ENCODE results near the gene STH.

GRCh38 chr17:46044286-46044928 is 45.4 kb downstream of the STH start:
- no peak for TF ChIP-seq E4F1 (IDR thresholded peaks at IDR 0.05; ENCODE audit: borderline replicate concordance, partially characterized antibody)
- no peak for TF ChIP-seq EZH2 (IDR thresholded peaks at IDR 0.05; ENCODE audit: borderline replicate concordance, control insufficient read depth, low read depth, low read length)
- peak; percentile 75 for TF ChIP-seq RAD21 (IDR thresholded peaks at IDR 0.05; ENCODE audit: insufficient read depth, low read depth, low read length)
- TF ChIP-seq CTCF (IDR thresholded peaks at IDR 0.05 in 2 of 3, conservative IDR thresholded peaks at IDR 0.05 in 1 of 3; ENCODE audit: control insufficient read depth in 2 of 3, extremely low read depth in 1 of 3, insufficient read depth in 1 of 3, low read depth in 3 of 3, low read length in 3 of 3), result peak; percentile 67 to 80 (median 76)
- no peak for TF ChIP-seq NFXL1 (IDR thresholded peaks at IDR 0.05; ENCODE audit: borderline replicate concordance)
- TF ChIP-seq USF1 (IDR thresholded peaks at IDR 0.05; ENCODE audit: borderline replicate concordance, extremely low read length, insufficient read depth, low read depth, low read length), result no peak
- TF ChIP-seq MEF2A (IDR thresholded peaks at IDR 0.05; ENCODE audit: insufficient read depth, low read depth, low read length), result no peak
- TF ChIP-seq JUND (IDR thresholded peaks at IDR 0.05; ENCODE audit: low read depth, low read length), result no peak
- no peak for TF ChIP-seq ZNF274 (IDR thresholded peaks at IDR 0.05; ENCODE audit: insufficient read depth, insufficient read length)
- no peak for TF ChIP-seq MEF2B (IDR thresholded peaks at IDR 0.05; ENCODE audit: partially characterized antibody, poor library complexity, severe bottlenecking)
- no peak for TF ChIP-seq NFYB (IDR thresholded peaks at IDR 0.05; ENCODE audit: insufficient read depth, low read depth, low read length)
- no peak for TF ChIP-seq TAF1 (IDR thresholded peaks at IDR 0.05; ENCODE audit: borderline replicate concordance, low read depth, low read length)
- TF ChIP-seq SMAD5 (IDR thresholded peaks at IDR 0.05; ENCODE audit: low read depth), result no peak

Measured in GM12878 (cell line).